ENCODE data around the gene XYLT1.

- TF ChIP-seq CTCF (IDR thresholded peaks at IDR 0.05; ENCODE audit: low read depth, low read length, poor library complexity, severe bottlenecking) (peak; percentile 35), EZH2phosphoT487 (IDR thresholded peaks at IDR 0.05; ENCODE audit: borderline replicate concordance, low read length) (peak; percentile 77; the same call in 1 of the 2 replicates)
Measured at GRCh38 chr16:17474572-17474971, 3.8 kb upstream of the XYLT1 start.

All from DOHH2 (cell line).